ENCODE data around the gene STPG2.

Gene STPG2

GRCh38 chr4:97868097-97868496 lies 275.2 kb downstream of the STPG2 start:
- no peak overlapping the region for H3K4me3 ChIP-seq (ENCODE audit: insufficient read depth in 1 of 2, low read depth in 1 of 2, low read length in 2 of 2)
- no peak overlapping the region for H3K23ac ChIP-seq (ENCODE audit: low read length in 2 of 2)
- no peak overlapping the region for H2AK5ac ChIP-seq (ENCODE audit: low read length, severe bottlenecking)
- no peak overlapping the region for H3K9ac ChIP-seq (ENCODE audit: low read length)
- no peak overlapping the region for H3K14ac ChIP-seq (ENCODE audit: low read length in 2 of 2)
- 86% methylated on average over 2 of the region's 4 CpGs for WGBS
- no peak overlapping the region for H3K4me2 ChIP-seq (ENCODE audit: low read length, poor library complexity, severe bottlenecking)
- no peaks in the 10 kb centered on the region for H3K9me3 ChIP-seq (ENCODE audit: control insufficient read depth, low read length)
- H2BK15ac ChIP-seq (ENCODE audit: low read depth, poor library complexity, severe bottlenecking) = no peak overlapping the region
- no peak overlapping the region for H3K18ac ChIP-seq (ENCODE audit: low read depth in 1 of 2, low read length in 2 of 2)
- H4K8ac ChIP-seq (ENCODE audit: low read length) = no peak overlapping the region
- no peak overlapping the region for H2AFZ ChIP-seq (ENCODE audit: low read depth, low read length)
- no peak overlapping the region for H2BK5ac ChIP-seq (ENCODE audit: low read depth, low read length, poor library complexity, severe bottlenecking)
- H3K36me3 ChIP-seq (ENCODE audit: control insufficient read depth in 1 of 2, insufficient read depth in 2 of 2, low read depth in 1 of 2, low read length in 2 of 2) = no peaks in the 10 kb centered on the region
- no peaks in the 10 kb centered on the region for H3K4me1 ChIP-seq (ENCODE audit: control insufficient read depth, insufficient read depth, low read depth, low read length)
- DNase-seq = no peak
- H4K91ac ChIP-seq (ENCODE audit: low read length) = no peak overlapping the region
- no peaks in the 10 kb centered on the region for H3K27me3 ChIP-seq (ENCODE audit: control insufficient read depth in 1 of 2, insufficient read depth in 1 of 2, low read length in 2 of 2)
- no peak overlapping the region for H2BK12ac ChIP-seq (ENCODE audit: low read length in 2 of 2)
- no peak overlapping the region for H3K4ac ChIP-seq (ENCODE audit: low read depth in 1 of 2, low read length in 2 of 2)
- H3K27ac ChIP-seq (ENCODE audit: low read length, poor library complexity, severe bottlenecking) = no peak overlapping the region
- no peaks in the 10 kb centered on the region for H3K79me1 ChIP-seq (replicated peaks; ENCODE audit: low read length, poor library complexity, severe bottlenecking)
- no peak overlapping the region for H2BK120ac ChIP-seq (ENCODE audit: low read depth, low read length)

GRCh38 chr4:97867557-97868091 lies 275.7 kb downstream of the STPG2 start:
- WGBS = 83% methylated on average over 1 of the region's 1 CpG
- no peak for DNase-seq
- H4K8ac ChIP-seq (ENCODE audit: low read length) = no peak overlapping the region
- H3K27me3 ChIP-seq (ENCODE audit: control insufficient read depth in 1 of 2, insufficient read depth in 1 of 2, low read length in 2 of 2) = no peaks in the 10 kb centered on the region
- no peak overlapping the region for H3K18ac ChIP-seq (ENCODE audit: low read depth in 1 of 2, low read length in 2 of 2)
- H2BK5ac ChIP-seq (ENCODE audit: low read depth, low read length, poor library complexity, severe bottlenecking) = no peak overlapping the region
- no peaks in the 10 kb centered on the region for H3K36me3 ChIP-seq (ENCODE audit: control insufficient read depth in 1 of 2, insufficient read depth in 2 of 2, low read depth in 1 of 2, low read length in 2 of 2)
- H3K4me2 ChIP-seq (ENCODE audit: low read length, poor library complexity, severe bottlenecking) = no peak overlapping the region
- H3K79me1 ChIP-seq (replicated peaks; ENCODE audit: low read length, poor library complexity, severe bottlenecking) = no peaks in the 10 kb centered on the region
- no peak overlapping the region for H2BK120ac ChIP-seq (ENCODE audit: low read depth, low read length)
- no peak overlapping the region for H3K4me3 ChIP-seq (ENCODE audit: insufficient read depth in 1 of 2, low read depth in 1 of 2, low read length in 2 of 2)
- H3K9ac ChIP-seq (ENCODE audit: low read length) = no peak overlapping the region
- H3K14ac ChIP-seq (ENCODE audit: low read length in 2 of 2) = no peak overlapping the region
- H2AK5ac ChIP-seq (ENCODE audit: low read length, severe bottlenecking) = no peak overlapping the region
- H2BK12ac ChIP-seq (ENCODE audit: low read length in 2 of 2) = no peak overlapping the region
- H2AFZ ChIP-seq (ENCODE audit: low read depth, low read length) = no peak overlapping the region
- no peak overlapping the region for H3K27ac ChIP-seq (ENCODE audit: low read length, poor library complexity, severe bottlenecking)
- H3K23ac ChIP-seq (ENCODE audit: low read length in 2 of 2) = no peak overlapping the region
- no peaks in the 10 kb centered on the region for H3K4me1 ChIP-seq (ENCODE audit: control insufficient read depth, insufficient read depth, low read depth, low read length)
- no peak overlapping the region for H4K91ac ChIP-seq (ENCODE audit: low read length)
- no peak overlapping the region for H2BK15ac ChIP-seq (ENCODE audit: low read depth, poor library complexity, severe bottlenecking)
- H3K9me3 ChIP-seq (ENCODE audit: control insufficient read depth, low read length) = no peaks in the 10 kb centered on the region
- no peak overlapping the region for H3K4ac ChIP-seq (ENCODE audit: low read depth in 1 of 2, low read length in 2 of 2)

- H3K18ac ChIP-seq (ENCODE audit: low read depth in 1 of 2, low read length in 2 of 2) = no peak overlapping the region
- H3K9me3 ChIP-seq (ENCODE audit: control insufficient read depth, low read length) = no peaks in the 10 kb centered on the region
- no peak overlapping the region for H3K4me3 ChIP-seq (ENCODE audit: insufficient read depth in 1 of 2, low read depth in 1 of 2, low read length in 2 of 2)
- H3K36me3 ChIP-seq (ENCODE audit: control insufficient read depth in 1 of 2, insufficient read depth in 2 of 2, low read depth in 1 of 2, low read length in 2 of 2) = no peaks in the 10 kb centered on the region
- no peak overlapping the region for H2AK5ac ChIP-seq (ENCODE audit: low read length, severe bottlenecking)
- no peaks in the 10 kb centered on the region for H3K4me1 ChIP-seq (ENCODE audit: control insufficient read depth, insufficient read depth, low read depth, low read length)
- no peak overlapping the region for H4K91ac ChIP-seq (ENCODE audit: low read length)
- no peaks in the 10 kb centered on the region for H3K27me3 ChIP-seq (ENCODE audit: control insufficient read depth in 1 of 2, insufficient read depth in 1 of 2, low read length in 2 of 2)
- H3K27ac ChIP-seq (ENCODE audit: low read length, poor library complexity, severe bottlenecking) = peak overlapping the region; percentile 29
- H2BK120ac ChIP-seq (ENCODE audit: low read depth, low read length) = no peak overlapping the region
- no peak overlapping the region for H3K4me2 ChIP-seq (ENCODE audit: low read length, poor library complexity, severe bottlenecking)
- no peaks in the 10 kb centered on the region for H3K79me1 ChIP-seq (replicated peaks; ENCODE audit: low read length, poor library complexity, severe bottlenecking)
- no peak overlapping the region for H3K23ac ChIP-seq (ENCODE audit: low read length in 2 of 2)
- H2AFZ ChIP-seq (ENCODE audit: low read depth, low read length) = no peak overlapping the region
- no peak overlapping the region for H3K9ac ChIP-seq (ENCODE audit: low read length)
- H2BK12ac ChIP-seq (ENCODE audit: low read length in 2 of 2) = no peak overlapping the region
- H3K4ac ChIP-seq (ENCODE audit: low read depth in 1 of 2, low read length in 2 of 2) = no peak overlapping the region
- DNase-seq = no peak
- H2BK5ac ChIP-seq (ENCODE audit: low read depth, low read length, poor library complexity, severe bottlenecking) = no peak overlapping the region
- H2BK15ac ChIP-seq (ENCODE audit: low read depth, poor library complexity, severe bottlenecking) = no peak overlapping the region
- no peak overlapping the region for H4K8ac ChIP-seq (ENCODE audit: low read length)
- no peak overlapping the region for H3K14ac ChIP-seq (ENCODE audit: low read length in 2 of 2)
Observed at GRCh38 chr4:97866821-97867556, 276.3 kb downstream of the STPG2 start.

- H3K14ac ChIP-seq (ENCODE audit: low read length in 2 of 2) = no peak overlapping the region
- no peak overlapping the region for H3K4ac ChIP-seq (ENCODE audit: low read depth in 1 of 2, low read length in 2 of 2)
- no peak overlapping the region for H3K4me2 ChIP-seq (ENCODE audit: low read length, poor library complexity, severe bottlenecking)
- no peak overlapping the region for H2BK120ac ChIP-seq (ENCODE audit: low read depth, low read length)
- no peak overlapping the region for H3K9ac ChIP-seq (ENCODE audit: low read length)
- H2BK15ac ChIP-seq (ENCODE audit: low read depth, poor library complexity, severe bottlenecking) = no peak overlapping the region
- H4K91ac ChIP-seq (ENCODE audit: low read length) = no peak overlapping the region
- DNase-seq = no peak
- no peak overlapping the region for H2AK5ac ChIP-seq (ENCODE audit: low read length, severe bottlenecking)
- no peak overlapping the region for H3K4me3 ChIP-seq (ENCODE audit: insufficient read depth in 1 of 2, low read depth in 1 of 2, low read length in 2 of 2)
- no peaks in the 10 kb centered on the region for H3K4me1 ChIP-seq (ENCODE audit: control insufficient read depth, insufficient read depth, low read depth, low read length)
- no peak overlapping the region for H2BK5ac ChIP-seq (ENCODE audit: low read depth, low read length, poor library complexity, severe bottlenecking)
- H2AFZ ChIP-seq (ENCODE audit: low read depth, low read length) = no peak overlapping the region
- no peaks in the 10 kb centered on the region for H3K79me1 ChIP-seq (replicated peaks; ENCODE audit: low read length, poor library complexity, severe bottlenecking)
- no peak overlapping the region for H2BK12ac ChIP-seq (ENCODE audit: low read length in 2 of 2)
- H4K8ac ChIP-seq (ENCODE audit: low read length) = no peak overlapping the region
- H3K9me3 ChIP-seq (ENCODE audit: control insufficient read depth, low read length) = peaks cover 16% of the 10 kb centered on the region
- WGBS = 50% methylated on average over 1 of the region's 1 CpG
- no peak overlapping the region for H3K23ac ChIP-seq (ENCODE audit: low read length in 2 of 2)
- H3K27me3 ChIP-seq (ENCODE audit: control insufficient read depth in 1 of 2, insufficient read depth in 1 of 2, low read length in 2 of 2) = no peaks in the 10 kb centered on the region
- H3K18ac ChIP-seq (ENCODE audit: low read depth in 1 of 2, low read length in 2 of 2) = no peak overlapping the region
- H3K27ac ChIP-seq (ENCODE audit: low read length, poor library complexity, severe bottlenecking) = no peak overlapping the region
- no peaks in the 10 kb centered on the region for H3K36me3 ChIP-seq (ENCODE audit: control insufficient read depth in 1 of 2, insufficient read depth in 2 of 2, low read depth in 1 of 2, low read length in 2 of 2)
Observed at GRCh38 chr4:97851115-97851514, 292.2 kb downstream of the STPG2 start.
